ENCODE data around the gene CDK14. TPM values are rescaled to one million over a fixed set of nuclear protein-coding genes. Genes with fewer than 3 reads are reported as not detected.

The CDK14 gene
- total and polyA plus RNA-seq, 2 donors (not counting 1 experiment from before 2014, with no cell fraction given) = 42.1 to 167 TPM

- peaks cover 0 to 2% (median 0%) of the 10 kb centered on the region in 3 donors for H3K9me3 ChIP-seq (ENCODE audit: control extremely low read depth in 1 of 3, control insufficient read depth in 2 of 3, insufficient read depth in 1 of 3, low read length in 2 of 3)
- H3K4me1 ChIP-seq (ENCODE audit: control insufficient read depth in 2 of 2, insufficient read depth in 2 of 2, low read length in 2 of 2) = peaks cover 20 to 24% of the 10 kb centered on the region in 2 donors
- CTCF ChIA-PET = no interaction called here
- no peaks in the 10 kb centered on the region for H3K9me3 Mint-ChIP-seq (ENCODE audit: insufficient read depth)
- H3K27ac Mint-ChIP-seq = peak overlapping the region; percentile 33
- H3K79me2 ChIP-seq (ENCODE audit: control insufficient read depth, insufficient read depth, low read length) = peaks cover 48% of the 10 kb centered on the region
- H3K36me3 ChIP-seq (replicated peaks in 1 of 2; ENCODE audit: control extremely low read depth in 1 of 2, control insufficient read depth in 1 of 2, extremely low read depth in 1 of 2, insufficient read depth in 2 of 2, low read length in 1 of 2) = no peaks in the 10 kb centered on the region
- H3K27me3 Mint-ChIP-seq = no peaks in the 10 kb centered on the region
- H3K27me3 ChIP-seq (replicated peaks in 1 of 4; ENCODE audit: control extremely low read depth in 1 of 4, control insufficient read depth in 3 of 4, insufficient read depth in 4 of 4, low read length in 3 of 4) = no peaks in the 10 kb centered on the region
- no peak overlapping the region for H3K4me3 ChIP-seq (ENCODE audit: control extremely low read depth in 1 of 5, extremely low read depth in 1 of 5, insufficient read depth in 1 of 5, low read depth in 2 of 5, low read length in 4 of 5)
- H2AFZ ChIP-seq (ENCODE audit: insufficient read depth, low read depth, low read length, poor library complexity, severe bottlenecking) = no peak overlapping the region
- H3K4me1 Mint-ChIP-seq = peaks cover 40% of the 10 kb centered on the region
- peak overlapping the region; percentile 23 for H3K4me3 Mint-ChIP-seq
- no peak for ATAC-seq (ENCODE audit: low read depth)
- 80% methylated on average over 2 of the region's 4 CpGs for WGBS (ENCODE audit: insufficient coverage)
- intact Hi-C loops (cut with micrococcal nuclease) = no loop called here
- no peak for TF ChIP-seq CTCF (IDR thresholded peaks at IDR 0.05)
- no peak for TF ChIP-seq EZH2 (IDR thresholded peaks at IDR 0.05; ENCODE audit: borderline replicate concordance, insufficient read depth, low read depth, low read length, poor library complexity, severe bottlenecking)
- H3K27ac ChIP-seq (ENCODE audit: low read length in 2 of 2) = peak overlapping the region in 1 of 2 donors; percentile 65
- POLR2A ChIA-PET = no interaction called here
- H3K4me2 ChIP-seq (replicated peaks; ENCODE audit: low read depth, low read length, poor library complexity, severe bottlenecking) = peak overlapping the region; percentile 47
- peaks cover 13% of the 10 kb centered on the region for H4K20me1 ChIP-seq (ENCODE audit: control insufficient read depth, insufficient read depth, low read length, poor library complexity, severe bottlenecking)
- H3K9ac ChIP-seq (ENCODE audit: low read length) = no peak overlapping the region
- no peak for DNase-seq
Measured at GRCh38 chr7:90654718-90655427, 58.8 kb downstream of the CDK14 start.

GRCh38 chr7:90655566-90655965 is 59.4 kb downstream of the CDK14 start:
- Mint-ChIP-seq H3K4me1 (peaks cover 45% of the 10 kb centered on the region), H3K27me3 (no peaks in the 10 kb centered on the region), H3K27ac (peak overlapping the region; percentile 28), H3K9me3 (ENCODE audit: insufficient read depth) (no peaks in the 10 kb centered on the region), H3K4me3 (peak overlapping the region; percentile 29)
- peaks cover 0 to 2% (median 0%) of the 10 kb centered on the region in 3 donors for H3K9me3 ChIP-seq (ENCODE audit: control extremely low read depth in 1 of 3, control insufficient read depth in 2 of 3, insufficient read depth in 1 of 3, low read length in 2 of 3)
- 33% methylated on average over 2 of the region's 2 CpGs for WGBS (ENCODE audit: insufficient coverage)
- H3K9ac ChIP-seq (ENCODE audit: low read length) = no peak overlapping the region
- DNase-seq (no peak), ATAC-seq (ENCODE audit: low read depth) (no peak)
- intact Hi-C loops (cut with micrococcal nuclease) = no loop called here
- peak overlapping the region; percentile 19 to 65 for H3K27ac ChIP-seq (ENCODE audit: low read length in 2 of 2)
- TF ChIP-seq EZH2 (IDR thresholded peaks at IDR 0.05; ENCODE audit: borderline replicate concordance, insufficient read depth, low read depth, low read length, poor library complexity, severe bottlenecking) (no peak), CTCF (IDR thresholded peaks at IDR 0.05) (no peak)
- H3K4me1 ChIP-seq (ENCODE audit: control insufficient read depth in 2 of 2, insufficient read depth in 2 of 2, low read length in 2 of 2) = peaks cover 20 to 24% of the 10 kb centered on the region in 2 donors
- peak overlapping the region; percentile 47 for H3K4me2 ChIP-seq (replicated peaks; ENCODE audit: low read depth, low read length, poor library complexity, severe bottlenecking)
- ChIA-PET CTCF (interaction anchor here (1.0 kb wide), 1 partner anchor 27 kb away, joined by 4 read pairs; no protein-coding TSS in a partner anchor), POLR2A (no interaction called here)
- no peaks in the 10 kb centered on the region for H3K36me3 ChIP-seq (replicated peaks in 1 of 2; ENCODE audit: control extremely low read depth in 1 of 2, control insufficient read depth in 1 of 2, extremely low read depth in 1 of 2, insufficient read depth in 2 of 2, low read length in 1 of 2)
- no peaks in the 10 kb centered on the region for H3K27me3 ChIP-seq (replicated peaks in 1 of 4; ENCODE audit: control extremely low read depth in 1 of 4, control insufficient read depth in 3 of 4, insufficient read depth in 4 of 4, low read length in 3 of 4)
- no peak overlapping the region for H2AFZ ChIP-seq (ENCODE audit: insufficient read depth, low read depth, low read length, poor library complexity, severe bottlenecking)
- H3K79me2 ChIP-seq (ENCODE audit: control insufficient read depth, insufficient read depth, low read length) = peaks cover 55% of the 10 kb centered on the region
- H3K4me3 ChIP-seq (ENCODE audit: control extremely low read depth in 1 of 5, extremely low read depth in 1 of 5, insufficient read depth in 1 of 5, low read depth in 2 of 5, low read length in 4 of 5) = no peak overlapping the region
- peaks cover 13% of the 10 kb centered on the region for H4K20me1 ChIP-seq (ENCODE audit: control insufficient read depth, insufficient read depth, low read length, poor library complexity, severe bottlenecking)
